ENCODE results near the gene FCN2. TPM values are rescaled to one million over a fixed set of nuclear protein-coding genes. Genes with fewer than 3 reads are reported as not detected.
A peak's percentile ranks its signal among the peaks of the same experiment; 100 is the strongest.

The FCN2 gene
- total RNA-seq, 1 donor from 2014 or later, result not detected

DNA sequence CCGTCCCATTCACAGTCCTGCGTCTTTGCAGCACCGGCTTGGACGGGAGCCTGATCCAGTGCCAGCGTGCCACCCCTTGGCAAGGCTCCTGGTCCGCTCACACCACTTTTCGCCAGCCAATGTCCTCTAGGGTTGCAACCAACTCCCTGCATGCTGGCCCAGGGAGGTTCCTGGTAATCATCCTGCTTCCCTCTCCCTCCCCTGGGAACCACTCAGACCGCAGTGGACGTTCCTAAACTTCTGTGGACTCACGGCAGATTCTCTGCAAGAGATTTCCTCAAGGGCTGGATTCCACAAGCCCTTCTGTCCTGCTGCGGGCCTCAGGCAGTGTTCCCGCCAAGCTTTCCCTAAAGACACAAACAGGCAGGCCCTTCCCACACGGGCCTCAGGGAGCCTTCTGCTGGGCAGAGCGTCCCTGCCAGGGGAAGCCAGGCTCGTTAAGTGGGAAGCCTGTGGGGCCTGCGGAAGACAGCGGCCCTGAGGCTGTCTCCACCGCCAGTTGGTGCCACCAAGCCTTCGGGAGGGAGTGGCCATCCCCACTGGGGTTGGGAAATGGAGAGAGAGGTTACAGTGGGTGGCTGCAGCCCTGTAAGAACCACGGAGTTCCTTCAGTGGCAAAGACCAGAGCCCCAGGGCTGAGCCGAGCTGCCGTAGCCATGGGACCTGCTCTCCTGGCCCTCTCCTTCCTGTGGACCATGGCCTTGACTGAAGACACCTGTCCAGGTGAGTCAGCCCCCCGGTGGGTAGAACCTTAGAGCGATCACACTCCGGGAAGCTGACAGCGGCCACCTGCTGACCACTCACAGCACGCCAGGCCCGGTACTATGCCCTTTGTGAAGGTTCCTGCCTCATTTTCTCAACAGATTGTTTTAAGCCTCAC, 16.4 kb upstream of the FCN2 start:
- Histone ChIP-seq H3K9ac (no peak overlapping the region), H3K27me3 (no peaks in the 10 kb centered on the region), H3K4me3 (no peak overlapping the region), H3K4me2 (no peak overlapping the region), H3K79me2 (ENCODE audit: low read depth) (no peaks in the 10 kb centered on the region), H3K4me1 (no peaks in the 10 kb centered on the region), H3K27ac (no peak overlapping the region), H2AFZ (replicated peaks) (no peak overlapping the region), H3K36me3 (no peaks in the 10 kb centered on the region), H3K9me3 (ENCODE audit: low read depth) (no peaks in the 10 kb centered on the region), H3F3A (ENCODE audit: low read depth) (no peaks in the 10 kb centered on the region), H4K20me1 (ENCODE audit: low read depth) (no peaks in the 10 kb centered on the region)
- no peak overlapping the region for H3K4me3 Mint-ChIP-seq
- no peaks in the 10 kb centered on the region for H3K36me3 Mint-ChIP-seq
- peaks cover 2% of the 10 kb centered on the region for H3K9me3 Mint-ChIP-seq
- peaks cover 11% of the 10 kb centered on the region for H3K27me3 Mint-ChIP-seq (ENCODE audit: insufficient read depth, low read depth)
- no peak for TF ChIP-seq EZH2phosphoT487 (IDR thresholded peaks at IDR 0.05)
- TF ChIP-seq EZH2 (IDR thresholded peaks at IDR 0.05), result no peak
- TF ChIP-seq, protein P1, sequence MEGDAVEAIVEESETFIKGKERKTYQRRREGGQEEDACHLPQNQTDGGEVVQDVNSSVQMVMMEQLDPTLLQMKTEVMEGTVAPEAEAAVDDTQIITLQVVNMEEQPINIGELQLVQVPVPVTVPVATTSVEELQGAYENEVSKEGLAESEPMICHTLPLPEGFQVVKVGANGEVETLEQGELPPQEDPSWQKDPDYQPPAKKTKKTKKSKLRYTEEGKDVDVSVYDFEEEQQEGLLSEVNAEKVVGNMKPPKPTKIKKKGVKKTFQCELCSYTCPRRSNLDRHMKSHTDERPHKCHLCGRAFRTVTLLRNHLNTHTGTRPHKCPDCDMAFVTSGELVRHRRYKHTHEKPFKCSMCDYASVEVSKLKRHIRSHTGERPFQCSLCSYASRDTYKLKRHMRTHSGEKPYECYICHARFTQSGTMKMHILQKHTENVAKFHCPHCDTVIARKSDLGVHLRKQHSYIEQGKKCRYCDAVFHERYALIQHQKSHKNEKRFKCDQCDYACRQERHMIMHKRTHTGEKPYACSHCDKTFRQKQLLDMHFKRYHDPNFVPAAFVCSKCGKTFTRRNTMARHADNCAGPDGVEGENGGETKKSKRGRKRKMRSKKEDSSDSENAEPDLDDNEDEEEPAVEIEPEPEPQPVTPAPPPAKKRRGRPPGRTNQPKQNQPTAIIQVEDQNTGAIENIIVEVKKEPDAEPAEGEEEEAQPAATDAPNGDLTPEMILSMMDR (IDR thresholded peaks at IDR 0.05), result no peak
- no peak for DNase-seq (ENCODE audit: low spot score)
- no peaks in the 10 kb centered on the region for H3K4me1 Mint-ChIP-seq
- peak overlapping the region; percentile 95 for H3K27ac Mint-ChIP-seq

GRCh38 chr9:134864821-134865190, 15.8 kb upstream of the FCN2 start:
- Histone ChIP-seq H4K20me1 (ENCODE audit: low read depth) (no peaks in the 10 kb centered on the region), H3K4me3 (no peak overlapping the region), H3K9ac (no peak overlapping the region), H3K79me2 (ENCODE audit: low read depth) (no peaks in the 10 kb centered on the region), H3K9me3 (ENCODE audit: low read depth) (no peaks in the 10 kb centered on the region), H3K4me2 (no peak overlapping the region), H3K27me3 (no peaks in the 10 kb centered on the region), H3K27ac (no peak overlapping the region), H3K36me3 (no peaks in the 10 kb centered on the region), H3K4me1 (no peaks in the 10 kb centered on the region), H3F3A (ENCODE audit: low read depth) (no peaks in the 10 kb centered on the region), H2AFZ (replicated peaks) (no peak overlapping the region)
- Mint-ChIP-seq H3K27me3 (ENCODE audit: insufficient read depth, low read depth) (peaks cover 13% of the 10 kb centered on the region), H3K4me1 (no peaks in the 10 kb centered on the region), H3K4me3 (no peak overlapping the region), H3K9me3 (peaks cover 2% of the 10 kb centered on the region), H3K27ac (no peak overlapping the region), H3K36me3 (no peaks in the 10 kb centered on the region)
- DNase-seq (ENCODE audit: low spot score), result no peak
- TF ChIP-seq EZH2 (IDR thresholded peaks at IDR 0.05) (no peak), EZH2phosphoT487 (IDR thresholded peaks at IDR 0.05) (no peak)
- TF ChIP-seq, protein P1 (IDR thresholded peaks at IDR 0.05), result no peak

DNA sequence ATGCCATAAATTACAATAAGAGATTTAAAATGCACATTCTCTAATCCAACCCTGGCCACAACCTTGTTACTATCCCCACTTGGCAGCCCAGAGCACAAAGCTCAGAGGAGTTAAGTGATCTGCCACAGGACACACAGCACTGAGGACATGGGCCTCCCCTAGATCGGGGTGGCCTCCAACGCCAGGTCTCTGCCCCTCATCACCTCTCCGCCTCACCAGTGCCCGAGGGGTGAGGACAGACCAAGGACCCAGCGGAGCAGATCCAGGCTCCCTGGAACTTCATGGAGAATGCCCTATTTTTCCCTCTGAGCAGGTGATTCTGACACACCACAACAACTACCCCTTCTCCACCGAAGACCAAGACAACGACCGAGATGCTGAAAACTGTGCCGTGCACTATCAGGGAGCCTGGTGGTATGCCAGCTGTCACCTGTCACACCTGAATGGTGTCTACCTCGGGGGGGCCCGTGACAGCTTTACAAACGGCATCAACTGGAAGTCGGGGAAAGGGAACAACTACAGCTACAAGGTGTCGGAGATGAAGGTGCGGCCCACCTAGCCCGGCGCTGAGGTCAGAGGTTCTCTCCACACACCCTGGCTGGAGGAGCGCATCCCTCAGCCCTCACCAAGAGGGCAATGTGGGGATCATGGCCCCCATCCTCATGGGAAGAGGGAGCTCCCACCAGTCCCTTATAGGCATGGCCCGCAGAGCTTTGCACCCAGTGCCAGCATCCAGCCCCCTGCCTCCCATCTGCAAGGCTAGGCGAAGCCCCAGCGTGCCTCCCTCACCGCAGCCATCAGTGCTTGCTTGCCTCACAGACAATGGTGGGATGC, 12.5 kb upstream of the FCN2 start:
- peaks cover 13% of the 10 kb centered on the region for H3K27me3 Mint-ChIP-seq (ENCODE audit: insufficient read depth, low read depth)
- Histone ChIP-seq H2AFZ (replicated peaks) (no peak overlapping the region), H3K4me2 (no peak overlapping the region), H3K9me3 (ENCODE audit: low read depth) (no peaks in the 10 kb centered on the region), H3K9ac (no peak overlapping the region), H3K36me3 (no peaks in the 10 kb centered on the region), H4K20me1 (ENCODE audit: low read depth) (no peaks in the 10 kb centered on the region), H3F3A (ENCODE audit: low read depth) (no peaks in the 10 kb centered on the region), H3K4me3 (no peak overlapping the region), H3K27ac (no peak overlapping the region), H3K4me1 (no peaks in the 10 kb centered on the region), H3K79me2 (ENCODE audit: low read depth) (no peaks in the 10 kb centered on the region), H3K27me3 (no peaks in the 10 kb centered on the region)
- DNase-seq (ENCODE audit: low spot score), result no peak
- no peak for TF ChIP-seq EZH2 (IDR thresholded peaks at IDR 0.05)
- no peak for TF ChIP-seq EZH2phosphoT487 (IDR thresholded peaks at IDR 0.05)
- TF ChIP-seq, protein P1 (IDR thresholded peaks at IDR 0.05), result no peak
- no peaks in the 10 kb centered on the region for H3K36me3 Mint-ChIP-seq
- H3K4me3 Mint-ChIP-seq, result no peak overlapping the region
- no peaks in the 10 kb centered on the region for H3K4me1 Mint-ChIP-seq
- peaks cover 2% of the 10 kb centered on the region for H3K9me3 Mint-ChIP-seq
- peak overlapping the region; percentile 11 for H3K27ac Mint-ChIP-seq

Measured in neural progenitor cell (in vitro differentiated cells).